Right atrium auricular region (tissue), 2 donors: ENCODE measurements around the gene UVRAG. TPM values are rescaled to one million over a fixed set of nuclear protein-coding genes. Genes with fewer than 3 reads are reported as not detected.

Experiments
- DNase-seq: peaks from one replicate; pipeline ENCODE4 v3.0.0-alpha.2; 2019; ENCODE audit warnings: low spot score
- H3K27ac ChIP-seq, 2 donors: fragments of 200-600 bp; sonication (generic); 1 replicate in 1 of 2; 2 replicates in 1 of 2; pipeline ENCODE4 v1.5.1; 2016 to 2019
- H3K27me3 ChIP-seq, 2 donors: fragments of 200-600 bp; sonication (generic); one replicate each; pipeline versions ENCODE4 v1.5.1 to v1.6.0; 2017 to 2019
- H3K36me3 ChIP-seq: fragments of 200-600 bp; sonication (generic); one replicate; pipeline ENCODE4 v1.5.1; 2016
- H3K4me1 ChIP-seq, 2 donors: fragments of 200-600 bp; sonication (generic); one replicate each; pipeline versions ENCODE4 v1.5.1 to v1.6.0; 2017 to 2019
- H3K4me3 ChIP-seq, 2 donors: fragments of 200-600 bp; sonication (generic); 1 replicate in 1 of 2; 2 replicates in 1 of 2; pipeline ENCODE4 v1.5.1; 2017 to 2019; ENCODE audit warnings: mild to moderate bottlenecking in 1 of 2, moderate library complexity in 1 of 2
- H3K9me3 ChIP-seq, 2 donors: fragments of 200-600 bp; sonication (generic); one replicate each; pipeline ENCODE4 v1.5.1; 2019
- total RNA-seq, 2 donors: library from RNA; depleted of rRNA; stranded (reverse); fragments of >200 nt; gene quantifications; one replicate each; pipeline ENCODE4 v1.1.0, GENCODE V29; 2016
- TF ChIP-seq, protein P1 (sequence below), 2 donors: fragments of 200-600 bp; sonication (generic); IDR thresholded peaks; one replicate each; pipeline ENCODE4 v1.5.1; 2019; ENCODE audit warnings: antibody characterized with exemption in 2 of 2

The UVRAG gene
- total RNA-seq, 2 donors from 2014 or later: 13.2 to 13.9 TPM

DNA sequence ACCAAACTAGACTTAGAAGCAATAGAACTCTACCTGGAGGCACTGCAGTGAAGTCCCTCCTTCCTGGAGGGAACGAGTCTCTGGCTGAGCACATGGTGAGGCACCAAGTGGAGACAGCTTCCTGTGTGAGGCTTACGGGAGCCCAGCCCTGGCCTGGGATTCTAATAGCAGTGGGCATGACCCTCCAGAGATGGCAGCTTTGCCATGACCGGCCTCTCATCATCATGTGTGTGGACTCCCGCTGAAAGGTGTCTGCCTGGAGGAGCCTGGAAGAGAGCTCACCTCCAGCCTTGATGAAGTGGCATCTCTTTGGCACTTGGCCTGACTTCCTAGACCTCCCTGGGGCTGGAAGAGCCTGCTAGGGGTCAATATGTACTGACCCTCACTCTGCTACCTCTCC, 38.5 kb upstream of the UVRAG start:
- H3K36me3 ChIP-seq: no peaks in the 10 kb centered on the region
- H3K27ac ChIP-seq: no peak overlapping the region
- DNase-seq: no peak
- TF ChIP-seq, protein P1, sequence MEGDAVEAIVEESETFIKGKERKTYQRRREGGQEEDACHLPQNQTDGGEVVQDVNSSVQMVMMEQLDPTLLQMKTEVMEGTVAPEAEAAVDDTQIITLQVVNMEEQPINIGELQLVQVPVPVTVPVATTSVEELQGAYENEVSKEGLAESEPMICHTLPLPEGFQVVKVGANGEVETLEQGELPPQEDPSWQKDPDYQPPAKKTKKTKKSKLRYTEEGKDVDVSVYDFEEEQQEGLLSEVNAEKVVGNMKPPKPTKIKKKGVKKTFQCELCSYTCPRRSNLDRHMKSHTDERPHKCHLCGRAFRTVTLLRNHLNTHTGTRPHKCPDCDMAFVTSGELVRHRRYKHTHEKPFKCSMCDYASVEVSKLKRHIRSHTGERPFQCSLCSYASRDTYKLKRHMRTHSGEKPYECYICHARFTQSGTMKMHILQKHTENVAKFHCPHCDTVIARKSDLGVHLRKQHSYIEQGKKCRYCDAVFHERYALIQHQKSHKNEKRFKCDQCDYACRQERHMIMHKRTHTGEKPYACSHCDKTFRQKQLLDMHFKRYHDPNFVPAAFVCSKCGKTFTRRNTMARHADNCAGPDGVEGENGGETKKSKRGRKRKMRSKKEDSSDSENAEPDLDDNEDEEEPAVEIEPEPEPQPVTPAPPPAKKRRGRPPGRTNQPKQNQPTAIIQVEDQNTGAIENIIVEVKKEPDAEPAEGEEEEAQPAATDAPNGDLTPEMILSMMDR (IDR thresholded peaks at IDR 0.05): no peak
- no peaks in the 10 kb centered on the region for H3K4me1 ChIP-seq
- H3K9me3 ChIP-seq: no peaks in the 10 kb centered on the region
- no peaks in the 10 kb centered on the region for H3K27me3 ChIP-seq
- no peak overlapping the region for H3K4me3 ChIP-seq

DNA sequence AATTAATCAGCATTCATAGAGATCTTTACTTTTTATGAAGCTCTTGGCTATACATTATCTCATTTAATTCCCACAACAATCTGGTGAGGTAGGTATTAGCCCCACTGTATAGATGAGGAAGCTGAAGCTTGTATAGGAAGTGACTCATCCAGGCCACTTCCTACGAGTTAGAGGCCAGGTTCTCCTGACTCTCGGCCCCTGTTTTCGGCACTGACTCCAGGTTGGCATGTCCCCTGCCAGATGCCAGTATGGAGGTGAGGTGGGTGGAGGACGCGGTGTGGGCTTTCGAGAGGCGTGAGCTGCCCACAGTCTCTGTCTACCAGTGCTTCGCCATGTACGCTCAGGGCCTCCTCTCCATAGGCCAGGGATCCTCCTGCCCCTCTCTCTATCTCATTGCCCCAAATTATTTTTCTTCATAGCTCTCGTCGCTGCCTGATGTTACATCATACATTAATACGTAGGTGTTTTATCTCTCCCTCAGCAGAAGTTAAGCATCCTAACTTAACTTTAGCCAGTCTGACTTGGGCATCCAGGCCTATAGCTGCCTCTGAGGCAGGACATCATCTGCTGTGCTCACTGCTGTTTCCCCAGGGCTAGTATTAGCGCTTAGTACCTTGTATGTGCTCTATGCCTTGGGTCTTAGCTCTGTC, 37.4 kb upstream of the UVRAG start:
- no peak overlapping the region for H3K27ac ChIP-seq
- H3K9me3 ChIP-seq: no peaks in the 10 kb centered on the region
- no peak for DNase-seq
- H3K4me3 ChIP-seq: no peak overlapping the region
- no peaks in the 10 kb centered on the region for H3K4me1 ChIP-seq
- no peaks in the 10 kb centered on the region for H3K36me3 ChIP-seq
- H3K27me3 ChIP-seq: no peaks in the 10 kb centered on the region
- TF ChIP-seq, protein P1 (IDR thresholded peaks at IDR 0.05): no peak

DNA sequence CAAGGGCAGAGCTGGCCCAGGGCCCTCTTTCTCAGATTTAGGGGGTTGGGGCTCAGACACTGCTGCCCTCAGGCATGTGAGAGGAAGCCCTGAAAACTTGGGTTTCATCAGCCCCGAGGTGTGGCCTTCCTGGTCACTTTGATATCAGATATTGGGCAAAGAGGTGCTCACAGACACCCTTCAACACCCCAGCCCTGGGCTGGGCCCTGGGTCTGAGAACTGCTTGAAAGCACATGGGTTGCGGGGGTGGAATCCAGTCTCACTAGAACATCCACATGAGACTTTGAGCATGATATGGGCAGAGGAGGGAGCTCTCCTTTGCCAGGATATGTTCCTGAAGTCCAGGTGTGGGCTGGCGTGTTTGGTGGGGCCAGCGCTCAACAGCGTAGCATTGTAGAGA, 36.0 kb upstream of the UVRAG start:
- Histone ChIP-seq H3K36me3 (no peaks in the 10 kb centered on the region), H3K27ac (no peak overlapping the region), H3K27me3 (no peaks in the 10 kb centered on the region), H3K9me3 (no peaks in the 10 kb centered on the region), H3K4me3 (no peak overlapping the region), H3K4me1 (no peaks in the 10 kb centered on the region)
- TF ChIP-seq, protein P1 (IDR thresholded peaks at IDR 0.05): no peak
- no peak for DNase-seq

DNA sequence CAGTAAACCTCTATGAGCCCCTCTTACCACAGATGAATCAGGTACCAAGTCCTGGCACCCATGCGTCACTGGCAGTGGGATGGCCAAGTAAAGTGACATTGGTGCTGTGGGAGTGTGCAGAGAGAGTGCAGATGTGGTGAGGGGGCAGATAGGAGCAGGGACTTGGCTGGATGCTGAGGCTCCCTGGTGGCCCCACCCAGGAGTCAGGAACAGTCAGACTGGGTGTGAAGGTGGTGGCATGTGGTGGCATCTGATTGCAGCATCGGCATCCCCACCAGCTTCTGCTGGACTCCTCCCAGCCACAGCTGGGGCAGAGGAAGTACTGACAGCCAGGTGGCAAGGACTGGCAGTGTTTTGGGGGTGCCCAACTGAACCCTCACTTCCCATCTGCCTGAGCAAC, 35.0 kb upstream of the UVRAG start:
- Histone ChIP-seq H3K36me3 (no peaks in the 10 kb centered on the region), H3K4me3 (no peak overlapping the region), H3K27me3 (no peaks in the 10 kb centered on the region), H3K4me1 (no peaks in the 10 kb centered on the region), H3K27ac (no peak overlapping the region), H3K9me3 (no peaks in the 10 kb centered on the region)
- no peak for DNase-seq
- TF ChIP-seq, protein P1 (IDR thresholded peaks at IDR 0.05): no peak

DNA sequence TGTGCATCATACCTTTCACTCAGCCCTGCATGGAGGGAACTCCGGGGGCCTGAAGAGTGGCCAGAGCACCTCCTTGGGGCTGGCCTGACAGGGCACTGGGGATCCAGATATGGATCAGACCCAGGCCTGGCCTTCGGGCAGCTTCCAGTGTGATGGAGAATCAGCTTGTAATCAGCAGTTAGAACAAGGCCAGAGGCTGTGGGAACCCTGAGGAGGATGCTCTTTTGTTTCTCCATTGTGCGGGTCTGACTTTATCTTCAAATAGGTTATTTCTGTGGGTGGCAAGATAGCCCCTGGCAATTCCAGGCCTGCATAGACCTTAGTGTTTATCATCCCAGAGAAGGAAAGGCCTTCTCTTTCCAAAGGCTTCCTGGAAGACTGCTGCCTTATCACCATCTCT, 34.1 kb upstream of the UVRAG start:
- TF ChIP-seq, protein P1 (IDR thresholded peaks at IDR 0.05): no peak
- no peak overlapping the region for H3K27ac ChIP-seq
- no peaks in the 10 kb centered on the region for H3K27me3 ChIP-seq
- H3K9me3 ChIP-seq: no peaks in the 10 kb centered on the region
- no peaks in the 10 kb centered on the region for H3K4me1 ChIP-seq
- no peak for DNase-seq
- no peak overlapping the region for H3K4me3 ChIP-seq
- no peaks in the 10 kb centered on the region for H3K36me3 ChIP-seq

DNA sequence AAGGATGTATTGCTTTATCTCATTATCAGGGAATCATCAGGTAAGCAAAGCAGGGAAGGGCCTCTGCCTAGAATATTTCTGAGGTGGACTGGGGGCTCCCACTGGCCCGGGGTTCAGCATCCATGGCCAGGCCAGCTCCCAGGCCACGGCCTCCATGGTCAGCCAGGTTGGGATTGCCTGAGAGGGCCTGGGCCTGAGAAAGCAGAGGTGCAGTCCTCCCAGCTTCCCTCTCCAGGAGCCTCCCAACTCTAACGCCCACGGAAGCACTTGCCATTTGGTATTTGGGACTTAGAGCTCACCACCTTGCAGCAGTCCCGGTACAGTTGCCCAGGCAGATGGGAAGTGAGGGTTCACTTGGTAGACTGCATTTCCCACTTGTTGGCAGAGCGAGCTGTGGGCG, 33.7 kb upstream of the UVRAG start:
- Histone ChIP-seq H3K27me3 (no peaks in the 10 kb centered on the region), H3K4me1 (no peaks in the 10 kb centered on the region), H3K4me3 (no peak overlapping the region), H3K27ac (no peak overlapping the region), H3K9me3 (no peaks in the 10 kb centered on the region), H3K36me3 (no peaks in the 10 kb centered on the region)
- DNase-seq: no peak
- TF ChIP-seq, protein P1 (IDR thresholded peaks at IDR 0.05): no peak
